HK-2 (cell line): ENCODE data around the gene NFIC.

Experiments
- DNase-seq: peaks from one replicate; pipeline ENCODE4 v3.0.0-alpha.2; 2018; ENCODE audit not compliant: unreplicated experiment

NFIC gene

DNA sequence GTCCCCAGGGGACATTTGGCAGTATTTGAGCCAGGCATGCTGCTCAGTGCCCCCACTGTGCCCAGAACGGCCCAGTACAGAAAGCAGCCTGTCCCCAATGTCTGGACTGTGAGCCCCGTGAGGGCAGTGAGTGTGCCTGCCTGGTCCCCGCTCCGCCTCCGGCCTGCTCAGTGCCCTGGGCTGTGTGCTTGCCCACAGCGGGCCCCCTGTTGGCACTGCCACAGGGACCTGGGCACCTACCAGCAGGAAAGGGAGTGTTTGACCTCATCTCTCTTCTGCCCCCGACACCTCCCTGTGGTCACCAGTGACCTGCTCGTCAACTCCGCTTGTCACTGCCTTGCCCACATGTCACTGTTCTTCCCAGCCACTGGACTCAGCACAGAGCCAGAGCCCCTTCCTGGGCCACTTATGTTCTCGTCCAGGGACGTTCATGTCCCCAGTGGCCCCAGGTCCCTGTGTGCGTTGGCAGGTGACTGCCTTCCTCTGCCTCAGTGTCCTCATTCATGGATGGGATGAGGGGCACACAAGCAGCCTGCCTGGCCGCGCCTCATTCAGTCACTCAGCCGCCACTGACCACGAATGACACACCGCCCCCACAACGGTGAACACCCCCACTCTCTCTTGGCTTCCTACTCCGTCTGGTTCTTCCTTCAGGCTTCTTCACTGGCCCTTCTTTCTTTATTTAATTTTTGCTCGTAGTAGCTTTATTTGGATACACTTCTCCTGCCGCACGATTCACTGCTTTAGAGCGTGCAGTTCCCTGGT lies 142.6 kb downstream of the NFIC start:
- DNase-seq = no peak

DNA sequence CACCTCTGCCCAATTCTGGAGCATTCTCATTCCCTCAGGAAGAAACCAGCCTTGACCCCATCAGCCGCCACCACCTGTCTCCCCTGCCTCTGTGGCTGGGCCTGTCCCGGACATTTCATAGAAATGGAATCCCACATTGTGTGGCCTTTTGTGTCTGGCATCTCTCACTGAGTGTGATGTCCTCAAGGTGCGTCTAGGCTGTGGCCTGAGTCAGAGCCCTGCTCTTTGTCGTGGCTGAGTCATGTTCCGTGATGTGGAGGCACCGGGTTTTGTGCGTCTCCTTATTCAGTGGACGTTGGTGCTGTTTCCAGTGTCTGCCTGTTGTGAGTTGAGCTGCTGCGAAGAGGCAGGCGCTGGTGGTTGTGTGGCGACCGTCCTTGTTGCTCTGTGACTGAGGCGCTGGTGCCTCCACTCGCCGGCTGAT lies 143.2 kb downstream of the NFIC start:
- DNase-seq = peak; percentile 52

GRCh38 chr19:3510727-3511126 lies 144.3 kb downstream of the NFIC start:
- DNase-seq = no peak

- no peak for DNase-seq
Measured at GRCh38 chr19:3511506-3512251, 145.3 kb downstream of the NFIC start.

GRCh38 chr19:3512562-3513228 lies 146.3 kb downstream of the NFIC start:
- DNase-seq = no peak

- DNase-seq = no peak
Measured at GRCh38 chr19:3513229-3514140, 147.1 kb downstream of the NFIC start.

DNA sequence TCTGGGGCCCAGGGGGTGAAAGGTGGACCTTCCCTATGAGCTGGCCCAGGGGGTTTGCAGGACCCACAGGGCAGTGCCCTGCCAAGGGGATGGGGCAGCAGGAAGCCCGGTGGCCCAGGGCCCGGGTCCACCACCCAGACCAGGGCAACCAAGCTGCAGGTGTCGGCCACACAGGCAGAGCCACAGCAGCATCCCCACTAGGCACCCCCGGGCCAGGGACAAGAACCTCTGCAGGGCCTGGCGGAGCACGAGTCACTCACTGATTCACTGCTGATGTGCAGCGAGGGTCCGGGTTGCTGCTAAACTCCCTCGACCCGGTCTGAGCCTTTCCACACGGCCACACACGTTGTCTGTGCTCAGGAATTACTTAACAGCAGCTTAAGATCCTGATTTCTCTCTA lies 148.5 kb downstream of the NFIC start:
- no peak for DNase-seq

GRCh38 chr19:3515891-3516422 lies 149.6 kb downstream of the NFIC start:
- no peak for DNase-seq

DNA sequence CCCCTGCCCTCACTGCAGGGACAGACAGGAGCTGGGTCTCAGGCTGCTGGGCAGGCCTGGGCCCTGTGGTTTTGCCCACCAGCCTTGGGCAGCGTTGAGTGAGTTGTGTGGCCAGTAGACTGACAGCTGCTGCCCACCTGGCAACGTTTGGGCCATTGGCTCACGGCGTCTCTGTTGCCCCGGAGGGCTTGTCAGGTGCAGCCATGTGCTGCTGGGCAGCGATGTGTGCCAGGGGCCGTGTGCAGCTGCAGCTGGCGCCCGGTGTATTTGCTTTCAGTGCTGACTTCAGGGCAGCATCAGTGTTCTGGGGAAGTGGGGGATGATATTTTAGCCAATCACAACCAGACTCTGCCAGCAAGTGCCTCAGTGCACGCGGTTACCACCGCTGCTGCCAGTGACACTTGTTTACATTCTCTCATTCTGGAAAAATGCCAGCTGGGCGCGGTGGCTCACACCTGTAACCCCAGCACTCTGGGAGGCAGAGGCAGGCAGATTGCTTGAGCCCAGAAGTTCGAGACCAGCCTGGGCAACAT lies 150.4 kb downstream of the NFIC start:
- no peak for DNase-seq

DNA sequence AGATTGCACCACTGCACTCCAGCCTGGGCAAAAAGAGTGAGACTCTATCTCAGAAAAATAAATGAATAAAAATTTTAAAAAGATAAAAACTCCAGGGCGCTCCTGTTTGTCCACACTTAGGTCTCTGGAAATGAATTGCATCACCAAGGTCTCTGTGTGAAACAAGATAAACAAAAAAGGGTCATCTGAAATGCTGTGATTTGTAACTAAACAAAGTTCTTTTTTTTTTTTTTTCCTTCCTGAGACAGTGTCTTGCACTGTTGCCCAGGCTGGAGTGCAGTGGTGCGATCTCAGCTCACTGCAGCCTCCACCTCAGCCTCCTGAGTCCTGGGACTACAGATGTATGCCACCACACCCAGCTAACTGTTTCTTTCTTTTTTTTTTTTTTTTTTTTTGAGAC lies 151.3 kb downstream of the NFIC start:
- no peak for DNase-seq

DNA sequence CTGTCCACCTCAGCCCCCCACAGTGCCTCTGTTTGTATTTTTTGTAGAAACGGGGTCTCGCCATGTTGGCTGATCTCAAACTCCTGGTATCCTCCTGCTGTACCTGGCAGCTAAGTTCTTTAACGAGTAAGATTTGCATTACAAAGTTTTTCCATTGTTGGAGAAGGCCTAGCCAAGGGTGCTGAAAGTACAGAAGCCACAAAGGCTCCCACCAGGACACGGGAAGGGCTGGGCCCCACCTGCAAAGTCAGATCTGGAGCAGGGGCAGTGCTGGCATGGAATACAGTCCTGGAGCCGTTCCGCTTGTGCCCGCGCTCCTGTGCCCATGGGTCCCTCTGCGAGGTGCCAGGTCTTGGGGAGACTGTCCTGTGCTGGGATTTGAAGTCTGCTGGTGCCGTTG lies 151.9 kb downstream of the NFIC start:
- DNase-seq = no peak

DNA sequence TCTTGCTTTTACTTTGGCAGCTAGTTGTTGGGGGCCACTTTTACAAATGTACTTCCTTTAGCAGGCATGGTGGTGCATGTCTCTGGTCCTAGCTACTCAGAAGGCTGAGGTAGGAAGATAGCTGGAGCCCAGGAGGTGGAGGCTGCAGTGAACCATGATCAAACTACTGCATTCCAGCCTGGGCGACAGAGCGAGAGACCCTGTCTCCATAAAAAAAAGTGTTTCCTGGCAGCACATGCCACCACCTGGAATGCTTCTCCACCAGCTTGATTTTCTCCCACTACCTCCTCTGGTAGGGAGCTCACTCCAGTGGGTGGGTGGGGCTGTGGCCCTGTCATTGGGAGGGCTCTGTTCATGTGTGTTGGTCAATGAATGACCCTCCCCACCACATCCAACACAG lies 152.3 kb downstream of the NFIC start:
- no peak for DNase-seq
